KBM-7 (cell line): Measurements from ENCODE around the gene RNASET2.
"Not testable (repeated sequence)": the region's sequence is repeated elsewhere in the genome, so short reads cannot be mapped to it uniquely, and the experiment has no call there.

Source experiments
- DNase-seq: peaks from one replicate; pipeline ENCODE4 v3.0.0-alpha.2; 2015
- in situ Hi-C: fragments of 300-500 bp; cut with MboI; formaldehyde crosslinking; loops from 2 replicates; pipeline ENCODE4 v1.14.3; 2020; ENCODE audit warnings: low sequenced_read_pairs, low pct_unique_long_range_greater_than_20kb, mixed read lengths

Gene RNASET2

GRCh38 chr6:166931426-166931970, 24.9 kb downstream of the RNASET2 start:
- in situ Hi-C loops = no loop called here
- DNase-seq = no peak

- DNase-seq = no peak
- in situ Hi-C loops = no loop called here
These were observed 25.9 kb downstream of the RNASET2 start for GRCh38 chr6:166930354-166930891.

- in situ Hi-C loops = no loop called here
- peak; percentile 62 for DNase-seq
These were observed 26.7 kb downstream of the RNASET2 start for GRCh38 chr6:166929542-166930189.

GRCh38 chr6:166928644-166929541, 27.5 kb downstream of the RNASET2 start:
- in situ Hi-C loops = no loop called here

GRCh38 chr6:166927935-166928643, 28.3 kb downstream of the RNASET2 start:
- no peak for DNase-seq
- in situ Hi-C loops = no loop called here

More at GRCh38 chr6:166928644-166929541, 27.5 kb downstream of the RNASET2 start:
- DNase-seq = no peak

GRCh38 chr6:166927240-166927934, 29.0 kb downstream of the RNASET2 start:
- in situ Hi-C loops = no loop called here
- no peak for DNase-seq

- in situ Hi-C loops = no loop called here
These were observed 29.6 kb downstream of the RNASET2 start for GRCh38 chr6:166926748-166927147.

GRCh38 chr6:166925141-166925996, 31.0 kb downstream of the RNASET2 start:
- in situ Hi-C loops = no loop called here
- DNase-seq = no peak

More at GRCh38 chr6:166926748-166927147, 29.6 kb downstream of the RNASET2 start:
- no peak for DNase-seq

GRCh38 chr6:166924531-166924930, 31.8 kb downstream of the RNASET2 start:
- in situ Hi-C loops = no loop called here
- no peak for DNase-seq

GRCh38 chr6:166922937-166923336, 33.4 kb downstream of the RNASET2 start:
- DNase-seq = no peak
- in situ Hi-C loops = no loop called here

GRCh38 chr6:166921570-166921969, 34.8 kb downstream of the RNASET2 start:
- in situ Hi-C loops = no loop called here
- no peak for DNase-seq

- DNase-seq = no peak
- in situ Hi-C loops = no loop called here
These were observed 39.5 kb downstream of the RNASET2 start for GRCh38 chr6:166916824-166917223.

- DNase-seq, in situ Hi-C loops: not testable (repeated sequence)
These were observed 40.9 kb downstream of the RNASET2 start for GRCh38 chr6:166915484-166915883.

- DNase-seq, in situ Hi-C loops: not testable (repeated sequence)
These were observed 41.4 kb downstream of the RNASET2 start for GRCh38 chr6:166914952-166915351.

GRCh38 chr6:166911248-166911677, 45.1 kb downstream of the RNASET2 start:
- in situ Hi-C loops = no loop called here
- no peak for DNase-seq

GRCh38 chr6:166910601-166911000, 45.7 kb downstream of the RNASET2 start:
- in situ Hi-C loops = no loop called here
- DNase-seq = no peak

GRCh38 chr6:166908811-166909210, 47.5 kb downstream of the RNASET2 start:
- DNase-seq = peak; percentile 76
- in situ Hi-C loops = no loop called here
